GM04503 (cell line): ENCODE data around the gene EVC.
A peak's percentile ranks its signal among the peaks of the same experiment; 100 is the strongest.

Source experiments
- DNase-seq: peaks from one replicate; pipeline ENCODE4 v3.0.0-alpha.2; 2012; ENCODE audit warnings: low read depth

Gene EVC

GRCh38 chr4:5732158-5732557 is 21.2 kb downstream of the EVC start:
- no peak for DNase-seq

DNA sequence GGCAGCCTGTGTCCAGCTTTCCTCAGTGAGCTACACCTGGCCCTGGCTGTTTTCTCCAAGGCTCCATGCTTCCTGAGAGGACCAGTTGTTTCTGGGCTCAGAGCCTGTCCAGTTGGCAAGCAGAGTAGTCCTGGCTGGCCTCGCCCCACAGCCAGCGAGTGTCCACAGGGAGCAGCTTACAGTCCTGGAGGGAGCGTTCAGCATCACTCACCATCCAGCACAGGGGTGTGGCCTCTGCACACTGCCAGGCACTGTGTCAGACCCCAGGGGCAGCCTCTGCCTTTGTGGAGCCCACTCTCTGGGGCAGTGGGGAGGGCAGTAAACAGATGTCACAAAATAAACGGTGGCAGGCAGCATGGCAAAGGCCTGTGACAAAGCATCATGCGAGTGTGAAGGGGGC is 23.9 kb downstream of the EVC start:
- DNase-seq = no peak

DNA sequence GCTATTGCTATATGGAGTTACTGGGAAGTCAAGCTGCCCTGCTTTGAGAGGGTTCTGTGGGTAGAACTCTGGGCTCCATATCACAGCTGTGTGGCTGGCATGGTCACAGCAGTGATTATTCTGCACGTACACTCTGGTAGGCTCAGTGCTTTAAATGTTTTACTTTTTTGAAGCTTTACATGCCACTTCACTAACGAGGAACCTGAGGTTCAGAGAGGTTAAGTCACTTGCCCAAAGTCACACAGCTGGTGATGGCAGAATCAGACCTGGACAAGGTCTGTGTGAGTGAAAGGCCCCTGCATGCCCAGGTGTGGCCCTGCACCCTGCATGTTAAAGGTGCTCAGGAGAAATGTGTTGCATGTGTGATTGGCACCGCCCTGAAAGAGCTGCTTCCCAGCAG is 24.5 kb downstream of the EVC start:
- DNase-seq = no peak

- no peak for DNase-seq
These were observed 27.1 kb downstream of the EVC start for GRCh38 chr4:5738061-5738460.

- no peak for DNase-seq
These were observed 31.4 kb downstream of the EVC start for GRCh38 chr4:5742388-5742787.

GRCh38 chr4:5742968-5743367 is 32.0 kb downstream of the EVC start:
- DNase-seq = no peak

DNA sequence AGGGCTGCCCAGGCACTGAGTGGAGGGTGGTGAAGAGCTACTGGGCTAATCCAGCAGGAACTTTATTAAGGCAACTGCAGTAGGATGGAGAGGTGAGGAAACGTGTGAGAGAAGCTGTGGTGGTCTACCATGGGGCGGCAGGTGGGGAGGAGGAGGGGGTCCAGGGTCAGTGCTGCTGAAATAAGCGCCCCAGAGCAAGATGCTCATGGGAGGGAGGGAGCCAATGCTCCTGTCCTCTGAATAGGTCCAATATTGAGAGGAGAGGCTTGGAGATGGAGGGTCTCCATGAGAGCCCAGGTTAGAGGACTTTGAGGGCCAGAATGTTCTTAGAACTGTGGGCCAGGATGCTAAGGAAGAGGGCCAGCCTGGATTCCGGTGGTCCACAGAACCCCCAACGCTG is 35.2 kb downstream of the EVC start:
- no peak for DNase-seq

DNA sequence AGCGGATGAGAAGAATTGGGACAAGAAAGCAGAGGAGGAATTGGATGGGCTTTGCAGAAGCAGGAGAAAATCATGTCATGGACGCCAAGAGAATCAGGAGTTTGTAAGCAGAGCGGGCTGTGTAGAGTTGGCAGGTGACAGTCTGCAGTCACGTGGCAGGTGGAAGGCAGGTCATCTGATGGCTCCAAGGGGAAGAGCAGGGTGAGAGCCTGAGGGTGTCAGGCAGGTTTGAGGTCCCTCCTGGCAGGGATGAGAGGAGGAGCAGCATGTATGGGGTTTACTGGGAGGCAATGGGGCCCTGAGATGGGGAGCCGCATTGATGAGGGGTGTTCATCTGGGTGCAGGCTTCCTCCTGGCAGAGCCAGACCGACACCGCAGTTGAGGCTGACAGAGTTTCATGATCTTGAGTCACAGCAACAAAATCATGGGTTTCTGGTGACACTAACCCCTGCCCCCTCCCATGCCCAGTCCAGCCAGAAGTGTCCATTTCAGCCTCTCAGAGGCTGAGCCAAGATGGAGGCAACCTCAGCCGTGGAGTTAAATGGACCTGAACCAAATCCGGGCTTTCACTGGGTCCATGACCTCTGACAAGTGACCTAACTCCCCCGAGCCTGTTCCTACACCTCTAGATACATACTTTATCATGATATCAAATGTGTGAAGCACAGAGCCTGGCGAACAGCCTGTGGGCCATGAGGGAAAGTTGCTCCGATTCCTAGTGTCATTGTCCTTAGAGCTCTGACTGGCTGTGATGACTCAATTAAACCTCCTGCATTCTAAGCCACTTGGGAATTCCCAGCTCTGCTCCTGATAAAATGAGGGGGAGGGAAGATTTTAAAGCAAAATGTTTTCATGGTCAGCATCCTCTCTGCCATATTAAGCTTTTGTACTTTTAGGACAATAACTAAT is 36.1 kb downstream of the EVC start:
- DNase-seq = no peak

DNA sequence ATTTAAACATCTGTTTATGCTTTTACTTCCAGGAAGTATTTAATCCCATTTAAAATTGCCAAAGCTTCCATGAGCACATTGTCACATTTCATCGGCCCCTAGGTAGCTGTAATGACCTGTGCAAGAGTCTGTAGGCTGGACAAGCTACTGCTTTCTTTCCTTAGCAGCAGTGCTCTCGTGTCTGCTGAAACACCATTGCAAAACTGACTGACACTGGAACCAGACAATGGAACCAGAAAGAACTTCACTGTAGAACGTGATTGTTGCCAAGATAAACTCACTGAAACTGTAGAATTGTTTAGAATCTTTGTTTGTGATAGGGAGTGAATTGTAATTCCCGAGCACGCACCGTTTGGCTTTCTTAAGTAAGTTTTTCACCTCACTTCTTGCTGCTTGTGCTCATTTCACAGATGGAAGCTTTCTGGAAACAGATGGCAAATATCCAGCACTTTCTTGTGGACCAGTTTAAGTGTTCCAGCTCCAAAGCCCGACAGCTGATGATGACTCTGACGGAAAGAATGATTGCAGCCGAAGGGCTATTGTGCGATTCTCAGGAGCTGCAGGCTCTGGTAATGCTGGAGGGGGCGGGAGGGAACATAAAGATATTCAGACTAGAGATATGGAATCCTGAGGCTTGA is 36.9 kb downstream of the EVC start:
- peak; percentile 94 for DNase-seq

GRCh38 chr4:5749568-5749967 is 38.6 kb downstream of the EVC start:
- DNase-seq = no peak

GRCh38 chr4:5750052-5750945 is 39.3 kb downstream of the EVC start:
- DNase-seq = peak; percentile 71

DNA sequence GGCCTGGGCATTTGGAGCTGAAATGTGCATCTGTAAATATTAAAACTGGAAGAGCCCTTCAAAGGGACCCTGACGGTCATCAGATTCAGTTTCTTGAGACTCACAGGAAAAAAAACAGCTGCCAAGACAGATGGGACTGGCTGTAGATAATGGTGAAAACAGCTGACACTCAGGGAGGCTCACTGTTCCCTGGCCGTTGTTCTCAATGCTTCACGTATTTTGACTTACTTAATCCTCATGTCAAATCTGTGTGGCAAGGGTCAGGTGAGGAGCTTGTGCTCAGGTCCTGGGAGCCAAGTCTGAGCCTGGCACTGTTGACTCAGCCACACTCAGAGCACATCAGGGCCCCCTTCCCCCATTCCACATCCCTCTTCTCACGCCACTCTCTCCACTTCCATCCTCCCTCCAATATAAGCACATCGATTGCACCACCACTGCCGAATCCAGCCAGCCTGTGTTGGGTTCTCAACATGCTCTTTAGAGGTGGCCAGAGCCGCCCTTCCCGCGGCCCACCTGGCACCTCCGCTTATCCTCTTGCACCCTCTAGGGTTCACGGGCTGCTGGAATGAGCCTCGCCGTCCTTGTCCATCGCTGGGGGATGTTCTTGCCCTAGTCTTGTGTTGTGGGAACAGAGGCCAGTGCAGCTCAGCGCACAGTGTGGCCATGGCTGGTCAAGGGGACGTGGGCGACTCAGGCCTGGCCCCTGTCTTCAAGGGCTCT is 40.1 kb downstream of the EVC start:
- DNase-seq = peak; percentile 84

- no peak for DNase-seq
These were observed 40.8 kb downstream of the EVC start for GRCh38 chr4:5751666-5752375.

- DNase-seq = peak; percentile 44
These were observed 41.6 kb downstream of the EVC start for GRCh38 chr4:5752376-5753184.

- DNase-seq = no peak
These were observed 42.4 kb downstream of the EVC start for GRCh38 chr4:5753366-5753765.

- peak; percentile 69 for DNase-seq
These were observed 42.9 kb downstream of the EVC start for GRCh38 chr4:5753766-5754528.

DNA sequence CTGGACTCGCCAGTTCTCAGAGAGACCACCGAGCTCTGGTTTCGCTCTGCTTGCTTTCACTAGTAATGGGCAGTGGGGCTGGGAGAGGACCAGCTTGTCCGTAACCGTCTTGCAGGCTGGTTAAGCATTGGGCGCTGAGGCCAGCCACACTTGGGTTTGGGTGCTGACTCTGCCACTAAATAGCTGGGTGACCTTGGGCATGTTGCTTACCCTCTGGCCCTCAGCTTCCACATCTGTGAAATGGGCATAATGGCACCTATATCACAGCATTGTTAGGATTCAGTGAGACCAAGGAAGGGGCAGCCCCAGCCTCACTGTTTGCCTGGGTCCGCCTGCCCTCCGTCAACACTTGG is 43.5 kb downstream of the EVC start:
- DNase-seq = no peak

DNA sequence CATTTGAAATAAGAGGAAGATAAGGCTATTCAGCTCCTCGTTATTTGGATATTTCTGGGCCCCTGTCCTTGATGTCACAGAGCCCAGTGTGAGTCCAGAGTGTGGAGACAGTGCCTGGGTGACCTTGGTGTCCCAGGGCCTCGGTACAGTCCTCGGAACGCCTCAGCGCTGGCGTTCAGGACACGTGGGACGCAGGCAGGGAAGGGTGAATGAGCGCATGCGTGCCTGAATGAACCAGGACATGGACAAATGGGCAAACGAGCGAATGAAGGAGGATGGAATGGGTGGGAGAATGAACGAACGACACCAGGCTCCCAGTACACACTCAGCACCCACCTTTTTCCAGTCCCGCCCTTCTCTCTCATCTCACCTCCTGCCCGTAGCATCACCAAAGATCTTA is 44.2 kb downstream of the EVC start:
- no peak for DNase-seq

- DNase-seq = no peak
These were observed 44.7 kb downstream of the EVC start for GRCh38 chr4:5755679-5756078.

DNA sequence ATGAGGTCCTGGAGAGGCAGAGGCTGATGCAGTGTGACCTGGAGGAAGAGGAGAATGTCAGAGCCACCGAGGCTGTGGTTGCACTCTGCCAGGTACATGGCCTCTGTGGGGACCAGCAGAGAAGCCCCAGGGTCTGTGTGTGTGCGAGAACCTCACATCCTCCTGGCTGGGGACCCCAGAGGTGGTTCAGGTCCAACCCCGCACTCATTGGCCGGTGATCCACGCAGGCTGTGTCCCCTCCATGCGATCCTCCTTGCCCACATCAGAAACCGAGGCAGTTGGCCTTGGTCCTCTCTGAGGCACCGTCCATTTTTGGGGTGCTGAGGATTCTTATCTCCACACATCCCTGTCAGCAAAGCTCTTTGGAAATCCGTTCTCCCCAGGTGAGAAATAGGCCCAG is 45.3 kb downstream of the EVC start:
- no peak for DNase-seq
